ENCODE data around the gene SPRY4. TPM values are rescaled to one million over a fixed set of nuclear protein-coding genes. Genes with fewer than 3 reads are reported as not detected.

SPRY4 gene
- total RNA-seq, 2 experiments from 2014 or later, result 0.09 to 0.14 TPM

GRCh38 chr5:142316681-142317080 lies 8.1 kb downstream of the SPRY4 start:
- Mint-ChIP-seq H3K27me3 (peaks cover 21% of the 10 kb centered on the region), H3K36me3 (no peaks in the 10 kb centered on the region), H3K4me1 (peaks cover 7% of the 10 kb centered on the region), H3K4me3 (no peak overlapping the region), H3K27ac (no peak overlapping the region), H3K9me3 (ENCODE audit: low read depth) (no peaks in the 10 kb centered on the region)
- DNase-seq (no peak), ATAC-seq (no peak)
- CTCF ChIA-PET, result no interaction called here

GRCh38 chr5:142316051-142316450 lies 8.8 kb downstream of the SPRY4 start:
- CTCF ChIA-PET, result no interaction called here
- Mint-ChIP-seq H3K4me1 (peaks cover 7% of the 10 kb centered on the region), H3K9me3 (ENCODE audit: low read depth) (no peaks in the 10 kb centered on the region), H3K27ac (no peak overlapping the region), H3K27me3 (peaks cover 17% of the 10 kb centered on the region), H3K36me3 (no peaks in the 10 kb centered on the region), H3K4me3 (no peak overlapping the region)
- DNase-seq (no peak), ATAC-seq (no peak)

- CTCF ChIA-PET, result no interaction called here
- H3K27ac Mint-ChIP-seq, result no peak overlapping the region
- H3K27me3 Mint-ChIP-seq, result peaks cover 13% of the 10 kb centered on the region
- peaks cover 7% of the 10 kb centered on the region for H3K4me1 Mint-ChIP-seq
- no peak overlapping the region for H3K4me3 Mint-ChIP-seq
- ATAC-seq, result no peak
- H3K36me3 Mint-ChIP-seq, result no peaks in the 10 kb centered on the region
- DNase-seq, result no peak
- H3K9me3 Mint-ChIP-seq (ENCODE audit: low read depth), result no peaks in the 10 kb centered on the region
These were observed 9.5 kb downstream of the SPRY4 start for GRCh38 chr5:142315096-142315900.

- no peak overlapping the region for H3K27ac Mint-ChIP-seq
- no peak overlapping the region for H3K4me3 Mint-ChIP-seq
- ATAC-seq (no peak), DNase-seq (no peak)
- peaks cover 10% of the 10 kb centered on the region for H3K27me3 Mint-ChIP-seq
- peaks cover 7% of the 10 kb centered on the region for H3K4me1 Mint-ChIP-seq
- no peaks in the 10 kb centered on the region for H3K9me3 Mint-ChIP-seq (ENCODE audit: low read depth)
- no peaks in the 10 kb centered on the region for H3K36me3 Mint-ChIP-seq
- CTCF ChIA-PET, result no interaction called here
These were observed 10.2 kb downstream of the SPRY4 start for GRCh38 chr5:142314606-142315005.

GRCh38 chr5:142314109-142314508 lies 10.7 kb downstream of the SPRY4 start:
- CTCF ChIA-PET, result no interaction called here
- no peak overlapping the region for H3K4me3 Mint-ChIP-seq
- H3K36me3 Mint-ChIP-seq, result no peaks in the 10 kb centered on the region
- no peak for DNase-seq
- H3K27me3 Mint-ChIP-seq, result peaks cover 6% of the 10 kb centered on the region
- H3K4me1 Mint-ChIP-seq, result peaks cover 5% of the 10 kb centered on the region
- H3K9me3 Mint-ChIP-seq (ENCODE audit: low read depth), result no peaks in the 10 kb centered on the region
- no peak for ATAC-seq
- H3K27ac Mint-ChIP-seq, result no peak overlapping the region

GRCh38 chr5:142313682-142314081 lies 11.1 kb downstream of the SPRY4 start:
- DNase-seq, result no peak
- H3K27me3 Mint-ChIP-seq, result peaks cover 6% of the 10 kb centered on the region
- CTCF ChIA-PET, result no interaction called here
- no peak for ATAC-seq
- no peak overlapping the region for H3K4me3 Mint-ChIP-seq
- peaks cover 4% of the 10 kb centered on the region for H3K4me1 Mint-ChIP-seq
- H3K27ac Mint-ChIP-seq, result no peak overlapping the region
- no peaks in the 10 kb centered on the region for H3K9me3 Mint-ChIP-seq (ENCODE audit: low read depth)
- H3K36me3 Mint-ChIP-seq, result no peaks in the 10 kb centered on the region

GRCh38 chr5:142313275-142313674 lies 11.5 kb downstream of the SPRY4 start:
- no peaks in the 10 kb centered on the region for H3K36me3 Mint-ChIP-seq
- H3K4me3 Mint-ChIP-seq, result no peak overlapping the region
- H3K4me1 Mint-ChIP-seq, result peaks cover 4% of the 10 kb centered on the region
- H3K9me3 Mint-ChIP-seq (ENCODE audit: low read depth), result no peaks in the 10 kb centered on the region
- no peak for ATAC-seq
- peaks cover 6% of the 10 kb centered on the region for H3K27me3 Mint-ChIP-seq
- DNase-seq, result no peak
- CTCF ChIA-PET, result no interaction called here
- H3K27ac Mint-ChIP-seq, result no peak overlapping the region

- H3K36me3 Mint-ChIP-seq, result no peaks in the 10 kb centered on the region
- H3K4me3 Mint-ChIP-seq, result no peak overlapping the region
- peaks cover 4% of the 10 kb centered on the region for H3K4me1 Mint-ChIP-seq
- H3K9me3 Mint-ChIP-seq (ENCODE audit: low read depth), result no peaks in the 10 kb centered on the region
- no peak overlapping the region for H3K27ac Mint-ChIP-seq
- CTCF ChIA-PET, result interaction anchor here (1.6 kb wide), 1 partner anchor 100 kb away, joined by 3 read pairs; no protein-coding TSS in a partner anchor
- peaks cover 6% of the 10 kb centered on the region for H3K27me3 Mint-ChIP-seq
- ATAC-seq, result no peak
- no peak for DNase-seq
These were observed 12.4 kb downstream of the SPRY4 start for GRCh38 chr5:142312399-142312798.

- DNase-seq (no peak), ATAC-seq (no peak)
- H3K27ac Mint-ChIP-seq, result no peak overlapping the region
- peaks cover 10% of the 10 kb centered on the region for H3K27me3 Mint-ChIP-seq
- CTCF ChIA-PET, result interaction anchor here (1.6 kb wide), 1 partner anchor 101 kb away, joined by 3 read pairs; no protein-coding TSS in a partner anchor
- no peaks in the 10 kb centered on the region for H3K9me3 Mint-ChIP-seq (ENCODE audit: low read depth)
- peaks cover 4% of the 10 kb centered on the region for H3K4me1 Mint-ChIP-seq
- no peaks in the 10 kb centered on the region for H3K36me3 Mint-ChIP-seq
- no peak overlapping the region for H3K4me3 Mint-ChIP-seq
These were observed 13.1 kb downstream of the SPRY4 start for GRCh38 chr5:142311725-142312124.

GRCh38 chr5:142310803-142311202 lies 14.0 kb downstream of the SPRY4 start:
- Mint-ChIP-seq H3K4me1 (no peaks in the 10 kb centered on the region), H3K9me3 (ENCODE audit: low read depth) (no peaks in the 10 kb centered on the region), H3K36me3 (no peaks in the 10 kb centered on the region), H3K4me3 (no peak overlapping the region), H3K27ac (no peak overlapping the region), H3K27me3 (peaks cover 10% of the 10 kb centered on the region)
- CTCF ChIA-PET, result interaction anchor here (1.2 kb wide), 1 partner anchor 130 kb away, joined by 3 read pairs; no protein-coding TSS in a partner anchor
- no peak for ATAC-seq
- no peak for DNase-seq

- Mint-ChIP-seq H3K9me3 (ENCODE audit: low read depth) (no peaks in the 10 kb centered on the region), H3K27me3 (peaks cover 10% of the 10 kb centered on the region), H3K36me3 (no peaks in the 10 kb centered on the region), H3K27ac (no peak overlapping the region), H3K4me3 (no peak overlapping the region), H3K4me1 (no peaks in the 10 kb centered on the region)
- CTCF ChIA-PET, result no interaction called here
- DNase-seq, result no peak
- no peak for ATAC-seq
These were observed 15.0 kb downstream of the SPRY4 start for GRCh38 chr5:142309747-142310318.

- no peak overlapping the region for H3K27ac Mint-ChIP-seq
- H3K9me3 Mint-ChIP-seq (ENCODE audit: low read depth), result no peaks in the 10 kb centered on the region
- H3K4me1 Mint-ChIP-seq, result no peaks in the 10 kb centered on the region
- ATAC-seq (no peak), DNase-seq (no peak)
- H3K36me3 Mint-ChIP-seq, result no peaks in the 10 kb centered on the region
- H3K27me3 Mint-ChIP-seq, result peaks cover 13% of the 10 kb centered on the region
- CTCF ChIA-PET, result no interaction called here
- H3K4me3 Mint-ChIP-seq, result no peak overlapping the region
These were observed 16.5 kb downstream of the SPRY4 start for GRCh38 chr5:142308358-142308757.

GRCh38 chr5:142307146-142307890 lies 17.5 kb downstream of the SPRY4 start:
- DNase-seq, result no peak
- no peaks in the 10 kb centered on the region for H3K36me3 Mint-ChIP-seq
- H3K4me1 Mint-ChIP-seq, result no peaks in the 10 kb centered on the region
- CTCF ChIA-PET, result no interaction called here
- H3K27me3 Mint-ChIP-seq, result peaks cover 14% of the 10 kb centered on the region
- no peak overlapping the region for H3K4me3 Mint-ChIP-seq
- H3K9me3 Mint-ChIP-seq (ENCODE audit: low read depth), result no peaks in the 10 kb centered on the region
- ATAC-seq, result no peak
- H3K27ac Mint-ChIP-seq, result no peak overlapping the region
